ENCODE data around the gene ALMS1. TPM values are rescaled to one million over a fixed set of nuclear protein-coding genes. Genes with fewer than 3 reads are reported as not detected.

The ALMS1 gene
- total and polyA plus RNA-seq, 2 of the 8 experiments (the other 6 are each of a cell fraction or from before 2014, with no cell fraction given), result 21.8 to 45.6 TPM

DNA sequence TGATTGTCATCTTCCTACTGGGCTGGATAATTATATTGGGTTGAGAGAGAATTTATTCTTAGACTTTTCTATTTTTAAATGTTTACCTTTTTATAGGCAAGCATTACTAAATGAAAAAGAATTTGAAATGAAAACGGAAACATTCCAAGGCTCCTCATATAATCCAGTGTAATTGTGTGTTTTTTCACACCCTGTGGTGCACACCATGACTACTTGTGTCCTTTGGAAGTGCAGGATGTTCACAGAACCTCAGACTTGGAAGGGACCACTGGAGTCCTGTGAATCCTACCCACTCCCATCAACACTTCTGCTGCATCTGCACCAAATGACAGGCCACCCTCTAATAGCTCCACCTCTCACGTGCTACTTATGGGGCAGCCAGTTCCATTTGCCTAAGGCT is 208.6 kb downstream of the ALMS1 start (continued):
- TF ChIP-seq, protein P1, sequence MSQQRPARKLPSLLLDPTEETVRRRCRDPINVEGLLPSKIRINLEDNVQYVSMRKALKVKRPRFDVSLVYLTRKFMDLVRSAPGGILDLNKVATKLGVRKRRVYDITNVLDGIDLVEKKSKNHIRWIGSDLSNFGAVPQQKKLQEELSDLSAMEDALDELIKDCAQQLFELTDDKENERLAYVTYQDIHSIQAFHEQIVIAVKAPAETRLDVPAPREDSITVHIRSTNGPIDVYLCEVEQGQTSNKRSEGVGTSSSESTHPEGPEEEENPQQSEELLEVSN (IDR thresholded peaks at IDR 0.05), result no peak
- TF ChIP-seq, protein P2, sequence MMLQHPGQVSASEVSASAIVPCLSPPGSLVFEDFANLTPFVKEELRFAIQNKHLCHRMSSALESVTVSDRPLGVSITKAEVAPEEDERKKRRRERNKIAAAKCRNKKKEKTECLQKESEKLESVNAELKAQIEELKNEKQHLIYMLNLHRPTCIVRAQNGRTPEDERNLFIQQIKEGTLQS (IDR thresholded peaks at IDR 0.05; ENCODE audit: insufficient read depth, low read depth, low read length), result no peak
- TF ChIP-seq BCL11A (IDR thresholded peaks at IDR 0.05; ENCODE audit: low read depth in 2 of 2, low read length in 2 of 2) (no peak), SAP30 (IDR thresholded peaks at IDR 0.05; ENCODE audit: insufficient read depth, insufficient replicate concordance, low read length) (no peak), RFX5 (IDR thresholded peaks at IDR 0.05; ENCODE audit: borderline replicate concordance, low read depth, low read length) (no peak), RNF2 (IDR thresholded peaks at IDR 0.05; ENCODE audit: borderline replicate concordance, low read depth, low read length, missing control alignments, poor library complexity, severe bottlenecking) (no peak), JUND (IDR thresholded peaks at IDR 0.05; ENCODE audit: low read length) (no peak)
